Activated naive CD4-positive, alpha-beta T cell treated with anti-CD3 and anti-CD28 coated beads for 36 hours (primary cell): ENCODE results near the gene SPATA32. TPM values are rescaled to one million over a fixed set of nuclear protein-coding genes. Genes with fewer than 3 reads are reported as not detected.

ENCODE experiments used
- CTCF ChIA-PET: fragments of 350-600 bp; sonication (Branson Sonifier 250); formaldehyde crosslinking; loops from one replicate; lab custom pipeline; 2021; ENCODE audit warnings: antibody characterized with exemption; lab: Charles Lee
- DNase-seq: peaks from one replicate; pipeline ENCODE4 v3.0.0-alpha.2; 2020
- H3K27ac Mint-ChIP-seq: one replicate; pipeline ENCODE4 v1.8.0; 2021; ENCODE audit warnings: mild to moderate bottlenecking, mixed read lengths
- H3K27me3 Mint-ChIP-seq: one replicate; pipeline ENCODE4 v1.8.0; 2021; ENCODE audit warnings: low read depth, mixed read lengths
- H3K36me3 Mint-ChIP-seq: one replicate; pipeline ENCODE4 v1.8.0; 2021; ENCODE audit warnings: low read depth, mixed read lengths
- H3K4me1 Mint-ChIP-seq: one replicate; pipeline ENCODE4 v1.8.0; 2021; ENCODE audit warnings: low read depth, mixed read lengths
- H3K4me3 Mint-ChIP-seq: one replicate; pipeline ENCODE4 v1.8.0; 2021; ENCODE audit warnings: mild to moderate bottlenecking, moderate library complexity, mixed read lengths
- H3K9me3 Mint-ChIP-seq: one replicate; pipeline ENCODE4 v1.8.0; 2021; ENCODE audit warnings: mixed read lengths
- intact Hi-C: fragments of 100-400 bp; cut with micrococcal nuclease; formaldehyde crosslinking; loops from one replicate; pipeline ENCODE4 v1.15.1; 2023
- total RNA-seq, 2 experiments: library from RNA; stranded (reverse); gene quantifications; one replicate each; pipeline ENCODE4 v1.2.3, GENCODE V29; 2021

The SPATA32 gene
- total RNA-seq, 2 experiments from 2014 or later = 0.12 TPM; not detected in 1

DNA sequence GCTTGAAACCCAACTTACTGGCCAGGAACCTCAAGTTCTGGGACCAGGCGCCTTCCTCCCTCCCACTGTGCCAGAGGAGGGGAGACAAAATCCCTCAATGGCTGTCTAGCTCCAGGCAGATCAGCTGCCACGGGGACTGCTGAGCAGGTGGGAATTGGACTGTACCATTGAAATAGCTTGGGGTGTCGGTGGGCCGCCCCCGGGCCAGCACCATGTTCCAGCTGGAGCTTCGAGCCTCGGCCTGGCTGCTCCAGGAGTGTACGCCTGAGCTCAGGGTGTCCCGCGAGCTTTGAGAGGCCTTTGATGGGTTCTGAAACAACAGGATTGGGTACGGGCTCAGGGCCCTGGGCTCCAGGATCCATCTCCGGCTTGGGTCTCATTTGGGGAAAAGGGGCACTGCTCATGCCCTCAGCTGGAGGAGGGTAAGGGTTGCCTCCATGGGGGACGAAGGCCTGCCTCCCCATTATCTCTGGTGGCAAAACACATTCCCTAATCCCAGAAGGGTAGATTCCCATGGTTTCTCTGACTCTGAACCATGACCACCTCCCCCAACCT is 4.6 kb upstream of the SPATA32 start:
- Mint-ChIP-seq H3K27me3 (no peaks in the 10 kb centered on the region), H3K27ac (peak overlapping the region; percentile 54)
- no peak for DNase-seq

DNA sequence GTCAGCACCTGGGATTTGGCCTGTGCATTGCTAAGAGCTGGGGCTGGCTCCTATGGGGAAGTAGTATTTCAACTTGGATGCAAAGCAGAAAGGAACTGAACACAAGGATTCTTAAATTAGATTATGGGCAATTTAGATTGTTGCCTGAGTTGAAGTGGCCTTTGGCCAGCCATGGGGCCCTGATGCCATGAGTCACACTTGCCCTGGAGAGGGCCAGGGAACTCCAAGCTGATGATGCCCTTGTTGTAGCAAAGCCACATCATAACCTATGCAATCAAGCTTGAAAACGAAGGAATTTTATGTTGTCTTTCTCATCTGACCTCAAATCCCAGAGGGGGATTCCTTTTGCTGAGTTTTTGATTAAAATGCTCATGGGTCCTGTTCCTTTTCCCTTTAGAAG is 3.9 kb upstream of the SPATA32 start:
- intact Hi-C loops = no loop called here
- H3K9me3 Mint-ChIP-seq = no peaks in the 10 kb centered on the region
- H3K4me1 Mint-ChIP-seq = peaks cover 28% of the 10 kb centered on the region
- DNase-seq = no peak
- H3K27ac Mint-ChIP-seq = peak overlapping the region; percentile 54
- peaks cover 37% of the 10 kb centered on the region for H3K36me3 Mint-ChIP-seq
- no peaks in the 10 kb centered on the region for H3K27me3 Mint-ChIP-seq
- no peak overlapping the region for H3K4me3 Mint-ChIP-seq
- CTCF ChIA-PET = interaction anchor here (0.6 to 1.5 kb wide), 4 partner anchors 10 to 119 kb away, joined by 3 to 5 read pairs (median 4); no protein-coding TSS in a partner anchor

More for the DNA sequence above, 4.6 kb upstream of the SPATA32 start:
- H3K4me3 Mint-ChIP-seq = no peak overlapping the region
- CTCF ChIA-PET = interaction anchor here (0.6 to 1.5 kb wide), 6 partner anchors 9 to 131 kb away, joined by 3 to 5 read pairs (median 4); partner anchors contain the start of gene ACBD4
- no peaks in the 10 kb centered on the region for H3K9me3 Mint-ChIP-seq
- H3K4me1 Mint-ChIP-seq = peaks cover 28% of the 10 kb centered on the region
- H3K36me3 Mint-ChIP-seq = peaks cover 40% of the 10 kb centered on the region
- intact Hi-C loops = no loop called here

DNA sequence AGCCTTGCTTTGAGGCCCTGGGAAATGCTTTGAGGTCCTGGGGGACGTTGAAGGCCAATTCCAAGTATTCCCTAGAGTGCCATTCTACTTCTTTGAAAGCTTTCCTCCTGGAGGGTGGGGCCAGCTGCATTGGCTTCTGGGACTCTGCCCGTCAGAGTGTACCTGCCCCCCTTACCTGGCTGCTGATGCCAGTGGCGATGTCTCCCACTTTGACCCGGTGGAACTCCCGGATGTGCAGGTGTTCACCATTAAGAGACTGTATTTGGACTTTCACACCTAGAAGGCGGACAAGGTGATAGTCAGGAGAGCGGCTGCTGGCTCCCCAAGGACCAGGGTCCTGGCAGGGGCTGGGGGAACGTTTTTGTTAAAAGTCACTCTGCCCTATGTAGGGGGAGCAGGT is 3.1 kb upstream of the SPATA32 start:
- CTCF ChIA-PET = interaction anchor here (0.7 to 1.1 kb wide), 2 partner anchors 37 to 46 kb away, joined by 3 to 4 read pairs; no protein-coding TSS in a partner anchor
- Mint-ChIP-seq H3K4me3 (no peak overlapping the region), H3K27ac (peak overlapping the region; percentile 18), H3K9me3 (no peaks in the 10 kb centered on the region), H3K36me3 (peaks cover 30% of the 10 kb centered on the region), H3K27me3 (no peaks in the 10 kb centered on the region), H3K4me1 (peaks cover 23% of the 10 kb centered on the region)
- intact Hi-C loops = no loop called here
- no peak for DNase-seq

DNA sequence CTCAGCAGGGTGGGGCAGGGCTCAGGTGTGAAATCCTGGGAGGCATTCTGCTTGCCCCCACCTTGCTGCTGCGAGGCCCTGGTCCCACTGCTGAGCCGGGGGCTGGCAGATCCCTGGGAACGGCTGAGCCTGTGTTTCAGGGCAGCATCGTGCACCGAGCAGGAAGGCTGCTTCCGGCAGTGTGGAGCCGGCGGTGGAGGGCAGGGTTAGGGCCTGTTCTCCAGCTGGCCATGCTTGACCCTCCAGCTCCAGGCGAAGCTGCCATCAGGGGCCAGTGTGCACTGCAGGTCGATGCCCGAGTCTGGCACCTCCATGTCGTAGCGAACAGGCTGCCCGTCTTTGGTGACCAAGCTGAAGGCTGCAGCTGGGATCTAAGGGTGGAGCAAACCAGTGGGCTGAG is 2.5 kb upstream of the SPATA32 start:
- Mint-ChIP-seq H3K36me3 (peaks cover 26% of the 10 kb centered on the region), H3K27ac (peak overlapping the region; percentile 18), H3K4me1 (peaks cover 19% of the 10 kb centered on the region), H3K9me3 (no peaks in the 10 kb centered on the region), H3K27me3 (no peaks in the 10 kb centered on the region), H3K4me3 (no peak overlapping the region)
- intact Hi-C loops = no loop called here
- CTCF ChIA-PET = interaction anchor here (1.1 kb wide), 1 partner anchor 46 kb away, joined by 3 read pairs; no protein-coding TSS in a partner anchor
- DNase-seq = no peak

DNA sequence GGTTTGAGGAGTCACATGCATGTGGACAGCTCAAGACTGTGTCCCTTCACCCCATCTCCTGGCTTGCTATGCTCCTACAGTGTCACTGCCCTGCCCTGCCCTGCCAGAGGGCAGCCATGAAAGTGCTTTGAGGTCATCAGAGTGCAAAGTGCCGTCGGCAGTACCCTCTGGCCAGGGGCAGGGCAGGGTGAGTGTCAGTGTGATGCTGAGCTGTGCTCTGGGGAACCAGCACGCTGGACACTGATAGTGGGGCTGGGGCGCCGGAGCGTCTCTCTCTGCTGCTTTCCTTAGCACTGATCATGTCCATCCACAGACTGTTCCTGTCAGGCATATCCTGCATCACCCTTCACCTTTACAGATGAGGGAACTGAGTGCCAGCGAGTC is 1.6 kb upstream of the SPATA32 start:
- no peaks in the 10 kb centered on the region for H3K9me3 Mint-ChIP-seq
- peak overlapping the region; percentile 36 for H3K27ac Mint-ChIP-seq
- H3K4me3 Mint-ChIP-seq = no peak overlapping the region
- CTCF ChIA-PET = interaction anchor here (0.9 to 2.3 kb wide), 6 partner anchors 9 to 128 kb away, joined by 3 to 10 read pairs (median 4); partner anchors contain the start of gene ACBD4
- no peaks in the 10 kb centered on the region for H3K27me3 Mint-ChIP-seq
- peaks cover 19% of the 10 kb centered on the region for H3K4me1 Mint-ChIP-seq
- intact Hi-C loops = loop anchor here (2.0 kb wide), 1 partner anchor 39 kb away; no protein-coding TSS in a partner anchor
- H3K36me3 Mint-ChIP-seq = peaks cover 24% of the 10 kb centered on the region
- DNase-seq = no peak

DNA sequence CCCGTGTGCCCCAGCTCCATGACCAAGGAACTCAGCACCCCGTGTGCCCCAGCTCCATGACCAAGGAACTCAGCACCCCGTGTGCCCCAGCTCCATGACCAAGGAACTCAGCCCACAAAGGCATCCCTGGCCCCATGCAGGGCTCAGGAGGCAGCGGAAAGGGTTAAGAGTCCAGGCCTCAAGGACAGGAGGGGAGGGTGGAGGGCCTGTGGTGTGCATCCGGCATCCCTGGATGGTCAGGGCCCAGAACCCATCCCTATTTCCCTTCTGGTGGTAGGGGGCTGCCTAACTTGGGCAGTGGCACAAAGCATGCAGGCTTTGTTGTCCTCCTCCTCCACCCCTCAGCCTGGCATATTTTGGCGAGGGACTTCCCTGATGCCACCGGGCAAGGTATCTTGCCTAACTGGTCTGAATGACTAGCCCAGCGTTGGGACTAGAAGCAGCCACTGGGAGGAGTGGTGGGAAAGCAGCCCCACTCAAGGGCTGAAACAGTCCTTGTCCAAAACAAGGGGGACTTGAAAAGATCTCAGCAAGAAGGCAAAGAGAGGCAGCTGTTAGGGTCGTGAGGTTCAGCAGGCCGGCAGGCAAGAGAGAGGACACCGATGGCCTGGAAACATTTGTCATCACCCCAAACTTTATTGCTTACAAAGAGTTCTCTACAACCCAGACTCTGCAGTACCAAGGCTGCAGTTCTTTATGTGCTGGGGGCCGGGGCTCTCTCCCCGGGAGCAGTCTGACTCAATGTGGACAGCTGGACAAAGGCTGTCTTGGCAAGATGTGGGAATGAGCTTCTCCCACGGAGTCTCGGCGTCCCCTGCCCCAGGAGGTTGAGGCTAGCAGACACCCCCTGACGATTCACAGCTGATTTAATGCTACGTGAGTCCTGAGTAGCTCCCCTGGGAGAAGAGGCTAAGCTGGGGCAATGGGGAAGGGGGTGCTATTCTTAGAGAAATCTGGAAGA is 902 bp upstream of the SPATA32 start:
- intact Hi-C loops = loop anchor here (1.0 to 2.0 kb wide), 2 partner anchors 15 to 38 kb away; no protein-coding TSS in a partner anchor
- H3K36me3 Mint-ChIP-seq = peaks cover 19% of the 10 kb centered on the region
- peak overlapping the region; percentile 81 for H3K4me3 Mint-ChIP-seq
- DNase-seq = peak; percentile 27
- H3K4me1 Mint-ChIP-seq = peaks cover 20% of the 10 kb centered on the region
- peak overlapping the region; percentile 83 for H3K27ac Mint-ChIP-seq
- H3K27me3 Mint-ChIP-seq = no peaks in the 10 kb centered on the region
- CTCF ChIA-PET = interaction anchor here (0.9 to 2.3 kb wide), 6 partner anchors 10 to 128 kb away, joined by 3 to 10 read pairs (median 4); partner anchors contain the start of gene ACBD4
- H3K9me3 Mint-ChIP-seq = no peaks in the 10 kb centered on the region

DNA sequence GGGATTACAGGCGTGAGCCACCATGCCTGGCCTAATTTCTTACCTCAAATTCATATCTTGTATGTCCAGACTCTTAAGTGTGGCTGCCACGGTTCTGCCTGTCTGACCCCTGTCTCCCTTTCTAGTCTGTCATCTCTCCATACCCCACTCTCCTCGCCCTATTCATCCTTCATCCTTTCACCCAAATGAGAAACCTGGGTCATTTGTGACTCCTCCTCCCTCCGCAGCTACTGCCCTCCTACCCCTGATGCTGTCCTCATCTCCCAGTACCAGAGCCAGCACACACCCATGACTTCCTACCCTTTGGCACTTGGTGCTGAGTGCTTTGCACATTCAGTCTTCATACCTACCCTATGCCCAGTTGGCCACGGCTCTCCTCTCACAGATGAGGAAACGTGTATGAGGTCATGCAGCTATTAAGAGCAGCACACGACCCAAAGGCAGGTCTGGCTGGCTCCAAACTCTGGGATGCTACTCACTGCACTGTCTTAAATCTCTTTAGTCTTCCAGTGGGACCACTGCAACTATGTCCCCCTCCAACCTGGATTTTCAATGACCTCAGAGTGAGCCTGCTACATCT is 1.6 kb downstream of the SPATA32 start:
- H3K27ac Mint-ChIP-seq = no peak overlapping the region
- no peaks in the 10 kb centered on the region for H3K9me3 Mint-ChIP-seq
- DNase-seq = no peak
- no peak overlapping the region for H3K4me3 Mint-ChIP-seq
- CTCF ChIA-PET = interaction anchor here (0.6 to 4.1 kb wide), 9 partner anchors 10 to 127 kb away, joined by 3 to 27 read pairs (median 5); partner anchors contain the start of gene ACBD4
- peaks cover 36% of the 10 kb centered on the region for H3K4me1 Mint-ChIP-seq
- intact Hi-C loops = no loop called here
- H3K27me3 Mint-ChIP-seq = no peaks in the 10 kb centered on the region
- peaks cover 10% of the 10 kb centered on the region for H3K36me3 Mint-ChIP-seq

DNA sequence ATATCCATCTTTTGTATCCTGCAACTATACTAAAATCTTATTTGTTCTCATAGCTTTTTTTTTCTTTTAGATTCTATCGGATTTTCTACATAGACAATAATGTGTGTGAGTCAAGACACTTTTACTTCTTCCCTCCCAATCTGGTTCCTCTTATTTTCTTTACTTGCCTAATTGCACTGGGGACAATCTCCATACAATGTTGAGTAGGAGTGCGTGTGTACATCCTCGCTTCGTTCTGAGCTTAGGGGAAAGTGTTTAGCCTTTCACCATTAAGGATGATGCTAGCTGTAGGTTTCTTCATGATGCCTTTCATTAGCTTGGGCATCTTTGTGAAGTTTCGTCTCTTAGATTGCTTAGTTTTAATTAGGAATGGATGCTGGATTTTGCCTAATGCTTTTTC is 2.9 kb downstream of the SPATA32 start:
- Mint-ChIP-seq H3K27me3 (no peaks in the 10 kb centered on the region), H3K4me3 (no peak overlapping the region), H3K4me1 (peaks cover 42% of the 10 kb centered on the region), H3K27ac (no peak overlapping the region), H3K36me3 (peaks cover 5% of the 10 kb centered on the region), H3K9me3 (no peaks in the 10 kb centered on the region)
- no peak for DNase-seq
- CTCF ChIA-PET = interaction anchor here (1.0 to 4.1 kb wide), 7 partner anchors 9 to 127 kb away, joined by 3 to 27 read pairs (median 6); partner anchors contain the start of gene ACBD4
- intact Hi-C loops = no loop called here

DNA sequence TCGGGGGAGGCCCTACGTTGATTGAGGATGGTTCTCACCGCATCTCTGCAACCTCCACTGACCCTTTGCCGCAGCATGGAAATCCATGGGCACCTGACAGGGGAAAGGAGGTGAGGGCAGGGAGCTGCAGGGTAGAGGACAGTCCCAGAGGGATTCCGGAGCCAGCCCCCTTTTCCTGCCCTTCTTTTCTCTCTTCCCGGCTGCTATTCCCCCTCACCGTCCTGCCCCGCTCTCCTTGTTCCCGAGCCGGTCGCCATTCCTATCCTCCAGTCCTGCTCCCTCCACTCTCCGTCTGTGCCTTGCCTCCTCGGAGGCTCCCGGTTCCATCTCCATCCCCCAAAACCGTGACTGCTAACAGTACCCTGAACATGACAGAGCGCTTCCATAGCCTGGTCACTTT is 4.8 kb downstream of the SPATA32 start:
- Mint-ChIP-seq H3K27ac (no peak overlapping the region), H3K4me3 (no peak overlapping the region), H3K36me3 (peaks cover 2% of the 10 kb centered on the region), H3K4me1 (peaks cover 51% of the 10 kb centered on the region), H3K27me3 (no peaks in the 10 kb centered on the region), H3K9me3 (no peaks in the 10 kb centered on the region)
- intact Hi-C loops = no loop called here
- DNase-seq = no peak
- CTCF ChIA-PET = interaction anchor here (4.1 kb wide), 1 partner anchor 38 kb away, joined by 27 read pairs; no protein-coding TSS in a partner anchor

DNA sequence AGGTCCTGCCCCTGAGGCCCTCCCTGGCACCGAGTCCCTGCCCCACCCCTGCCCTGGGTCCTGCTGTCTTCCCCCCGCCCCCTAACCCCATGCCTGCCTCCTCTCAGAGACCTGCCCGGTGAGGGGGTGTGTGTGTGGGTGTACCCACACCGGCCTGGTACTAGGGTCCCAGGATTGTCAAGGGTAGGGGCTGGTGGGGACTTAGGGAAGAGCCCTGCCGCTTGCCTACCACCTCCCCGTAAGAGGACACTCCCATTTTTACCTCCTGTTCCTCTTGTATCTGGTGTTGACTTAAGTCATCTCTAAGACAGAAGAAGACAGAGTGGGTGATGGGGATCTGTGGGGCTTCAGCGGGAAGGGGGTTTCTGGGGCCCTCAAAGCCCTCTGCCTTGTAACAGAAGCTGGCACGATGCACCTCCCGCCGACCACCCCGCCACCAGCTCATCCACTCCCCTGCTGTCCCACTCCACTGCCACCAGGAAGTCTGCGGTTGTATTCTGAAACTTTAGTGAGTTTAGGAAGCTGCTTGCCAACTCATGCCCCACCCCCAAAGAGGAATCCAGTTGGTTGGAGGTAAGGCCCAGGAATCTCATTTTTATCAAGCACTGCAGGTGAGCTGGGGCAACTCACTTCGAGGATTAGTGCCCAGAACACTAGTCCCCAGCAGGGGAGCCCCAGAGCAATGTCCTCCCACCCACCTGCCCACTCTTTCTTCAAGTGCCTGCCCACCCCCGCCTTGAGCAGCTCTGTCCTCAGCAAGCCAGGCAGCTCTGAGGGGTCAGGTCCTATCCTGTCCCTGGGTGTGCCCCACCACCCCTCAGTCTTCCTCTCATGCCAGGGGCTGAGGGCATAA is 5.6 kb downstream of the SPATA32 start:
- H3K36me3 Mint-ChIP-seq = peaks cover 2% of the 10 kb centered on the region
- H3K27ac Mint-ChIP-seq = no peak overlapping the region
- no peaks in the 10 kb centered on the region for H3K27me3 Mint-ChIP-seq
- intact Hi-C loops = no loop called here
- DNase-seq = no peak
- peaks cover 51% of the 10 kb centered on the region for H3K4me1 Mint-ChIP-seq
- CTCF ChIA-PET = interaction anchor here (1.2 to 4.1 kb wide), 7 partner anchors 9 to 138 kb away, joined by 3 to 27 read pairs (median 5); no protein-coding TSS in a partner anchor
- no peaks in the 10 kb centered on the region for H3K9me3 Mint-ChIP-seq
- no peak overlapping the region for H3K4me3 Mint-ChIP-seq

DNA sequence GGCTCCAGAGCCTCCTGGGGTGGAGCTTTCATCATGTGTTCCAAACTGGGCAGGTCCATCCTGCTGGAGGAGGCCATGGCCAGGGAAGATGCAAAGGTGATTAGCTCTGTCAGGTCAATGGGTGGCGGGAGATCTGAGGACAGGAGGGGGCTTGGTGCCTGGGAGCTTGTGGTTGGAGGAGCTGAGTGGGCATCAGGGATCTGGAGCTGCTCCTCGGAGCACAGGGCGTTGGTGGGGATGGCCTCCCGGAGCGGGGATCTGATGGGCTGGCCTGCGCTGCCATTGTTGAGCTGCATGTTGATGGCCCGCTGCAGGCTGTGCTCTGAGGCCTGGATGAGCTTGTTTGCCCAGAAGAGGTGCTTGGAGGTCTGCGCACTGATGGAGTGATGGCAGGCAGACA is 6.5 kb downstream of the SPATA32 start:
- Mint-ChIP-seq H3K9me3 (no peaks in the 10 kb centered on the region), H3K27me3 (no peaks in the 10 kb centered on the region), H3K36me3 (peaks cover 5% of the 10 kb centered on the region), H3K4me3 (no peak overlapping the region), H3K27ac (no peak overlapping the region), H3K4me1 (peaks cover 56% of the 10 kb centered on the region)
- CTCF ChIA-PET = interaction anchor here (1.2 to 2.4 kb wide), 6 partner anchors 8 to 139 kb away, joined by 3 to 14 read pairs (median 4); no protein-coding TSS in a partner anchor
- intact Hi-C loops = no loop called here
- no peak for DNase-seq
